NOMO-1 treated with DMSO at 0.1 percent for 48 hours (cell line): Measurements from ENCODE around the gene GEN1.
"Not testable (repeated sequence)": the region's sequence is repeated elsewhere in the genome, so short reads cannot be mapped to it uniquely, and the experiment has no call there.

Experiments used
- DNase-seq: peaks from one replicate; lab custom pipeline; 2025; ENCODE audit not compliant: unreplicated experiment; lab: John Stamatoyannopoulos, UW

Gene GEN1

DNA sequence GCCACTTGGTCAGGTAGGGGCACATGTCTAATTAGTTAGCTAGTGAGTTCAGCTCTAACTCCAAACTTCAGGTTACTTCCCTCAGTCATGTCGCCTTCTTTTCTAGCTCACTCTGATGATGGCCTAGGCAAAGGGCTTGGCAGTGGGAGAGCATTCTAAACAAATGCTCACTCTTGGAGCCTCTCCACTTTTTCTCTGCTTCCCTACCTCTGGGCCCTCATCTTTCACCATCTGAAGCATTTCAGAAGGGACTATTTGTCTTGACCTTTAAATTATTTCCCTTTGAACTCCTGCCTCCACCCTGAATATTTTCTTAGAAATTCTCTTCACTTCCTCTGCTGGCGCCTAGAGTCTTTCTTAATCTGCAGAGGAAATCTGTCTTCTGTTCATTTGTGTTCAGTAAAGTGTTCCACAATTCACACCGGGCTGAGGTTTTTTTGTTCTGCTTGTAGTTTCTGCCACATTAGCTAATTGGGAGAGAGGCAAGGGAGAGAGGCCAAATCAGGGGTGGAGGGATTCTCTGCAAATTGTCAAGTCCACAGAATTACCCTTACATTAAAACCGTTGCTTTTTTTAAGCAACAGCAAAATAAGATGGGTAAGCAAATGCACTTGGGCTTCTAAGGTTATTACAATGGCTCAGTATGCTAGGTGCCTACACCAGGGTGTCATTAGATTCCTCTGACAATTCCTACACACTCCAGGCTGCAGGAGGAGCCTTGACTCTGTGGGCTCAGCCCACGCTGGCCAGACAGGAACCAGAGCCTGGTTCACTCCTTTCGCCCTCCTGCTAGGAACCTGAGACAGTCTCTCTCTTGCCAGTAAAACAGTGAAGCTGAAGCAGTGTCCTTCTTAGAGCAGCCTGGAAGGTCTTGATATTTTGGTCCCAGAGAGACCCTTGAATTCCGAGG is 67.9 kb downstream of the GEN1 start:
- peak; percentile 24 for DNase-seq

DNA sequence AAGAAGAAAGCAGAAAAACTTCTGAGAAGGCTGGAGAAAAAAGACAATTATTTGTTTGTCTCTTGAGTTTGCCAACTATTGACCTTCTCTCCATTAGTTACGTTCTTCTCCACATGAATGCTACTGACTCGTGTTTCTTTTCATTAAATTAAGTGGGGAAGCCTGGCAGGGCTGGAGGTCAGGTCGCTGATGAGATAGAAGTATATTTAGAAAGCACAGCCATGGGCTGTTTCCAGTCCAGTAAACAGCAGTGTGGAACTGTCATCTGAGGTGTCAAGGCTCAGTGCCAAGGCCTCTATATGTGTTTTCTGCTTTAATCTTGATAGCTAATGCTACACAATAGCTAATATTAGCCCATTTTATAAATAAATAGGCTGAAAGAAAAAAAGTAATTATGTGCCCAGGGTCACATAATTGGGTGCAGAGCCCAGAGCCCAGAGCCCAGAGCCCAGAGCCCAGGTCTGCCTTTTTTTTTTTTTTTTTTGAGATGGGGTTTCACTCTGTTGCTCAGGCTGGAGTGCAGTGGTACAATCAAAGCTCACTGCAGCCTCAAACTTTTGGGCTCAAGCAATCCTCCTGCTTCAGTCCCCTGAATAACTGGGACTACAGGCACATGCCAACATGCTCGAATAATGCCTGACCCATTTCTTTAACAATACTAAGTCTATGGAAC is 68.6 kb downstream of the GEN1 start:
- DNase-seq: no peak

DNA sequence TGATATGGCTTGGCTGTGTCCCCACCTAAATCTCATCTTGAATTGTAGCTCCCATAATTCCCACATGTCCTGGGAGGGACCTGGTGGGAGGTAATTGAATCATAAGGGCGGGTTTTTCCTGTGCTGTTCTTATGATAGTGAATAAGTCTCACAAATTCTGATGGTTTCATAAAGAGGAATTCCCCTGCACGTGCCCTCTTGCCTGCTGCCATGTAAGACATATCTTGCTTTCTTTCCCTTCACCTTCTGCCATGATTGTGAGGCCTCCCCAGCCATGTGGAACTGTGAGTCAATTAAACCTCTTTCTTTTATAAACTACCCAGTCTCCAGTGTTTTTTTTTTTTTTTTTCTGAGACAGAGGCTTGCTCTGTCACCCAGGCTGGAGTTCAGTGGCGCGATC is 69.7 kb downstream of the GEN1 start:
- not testable (repeated sequence) for DNase-seq

DNA sequence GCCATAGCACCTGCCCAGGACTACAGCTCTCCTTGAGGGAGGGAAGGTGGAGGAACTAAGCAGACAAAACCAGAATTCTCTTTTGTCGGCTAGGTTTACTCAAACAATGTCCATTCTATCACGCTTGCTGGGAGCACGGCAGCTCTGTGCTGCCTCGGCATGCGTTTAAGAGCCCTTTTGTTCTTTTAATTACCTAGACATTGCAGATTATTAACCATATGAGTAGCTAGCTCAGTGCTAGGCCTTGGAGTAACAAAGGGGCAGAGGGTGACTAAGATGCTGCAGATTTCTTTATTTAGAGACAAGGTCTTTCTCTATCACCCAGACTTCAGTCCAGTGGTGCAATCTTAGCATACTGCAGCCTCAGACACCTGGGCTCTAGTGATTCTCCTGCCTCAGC is 73.4 kb downstream of the GEN1 start:
- no peak for DNase-seq

DNA sequence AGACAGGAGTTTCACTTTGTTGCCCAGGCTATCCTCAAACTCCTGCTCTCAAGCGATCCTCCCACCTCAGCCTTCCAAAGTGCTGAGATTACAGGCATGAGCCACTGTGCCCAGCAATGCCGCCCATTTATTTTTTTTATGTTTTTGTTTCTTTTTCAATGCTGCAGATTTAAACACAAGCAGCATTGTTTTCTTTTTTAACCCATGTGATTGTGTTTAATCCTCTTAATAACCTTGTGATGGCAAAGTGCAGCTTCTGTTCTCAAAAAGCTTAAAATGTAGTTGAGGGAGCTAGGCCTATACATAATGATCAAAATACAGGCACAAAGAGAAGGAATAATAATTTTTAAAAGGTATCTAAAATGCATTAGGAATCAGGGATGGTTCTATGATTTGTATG is 73.8 kb downstream of the GEN1 start:
- no peak for DNase-seq

DNA sequence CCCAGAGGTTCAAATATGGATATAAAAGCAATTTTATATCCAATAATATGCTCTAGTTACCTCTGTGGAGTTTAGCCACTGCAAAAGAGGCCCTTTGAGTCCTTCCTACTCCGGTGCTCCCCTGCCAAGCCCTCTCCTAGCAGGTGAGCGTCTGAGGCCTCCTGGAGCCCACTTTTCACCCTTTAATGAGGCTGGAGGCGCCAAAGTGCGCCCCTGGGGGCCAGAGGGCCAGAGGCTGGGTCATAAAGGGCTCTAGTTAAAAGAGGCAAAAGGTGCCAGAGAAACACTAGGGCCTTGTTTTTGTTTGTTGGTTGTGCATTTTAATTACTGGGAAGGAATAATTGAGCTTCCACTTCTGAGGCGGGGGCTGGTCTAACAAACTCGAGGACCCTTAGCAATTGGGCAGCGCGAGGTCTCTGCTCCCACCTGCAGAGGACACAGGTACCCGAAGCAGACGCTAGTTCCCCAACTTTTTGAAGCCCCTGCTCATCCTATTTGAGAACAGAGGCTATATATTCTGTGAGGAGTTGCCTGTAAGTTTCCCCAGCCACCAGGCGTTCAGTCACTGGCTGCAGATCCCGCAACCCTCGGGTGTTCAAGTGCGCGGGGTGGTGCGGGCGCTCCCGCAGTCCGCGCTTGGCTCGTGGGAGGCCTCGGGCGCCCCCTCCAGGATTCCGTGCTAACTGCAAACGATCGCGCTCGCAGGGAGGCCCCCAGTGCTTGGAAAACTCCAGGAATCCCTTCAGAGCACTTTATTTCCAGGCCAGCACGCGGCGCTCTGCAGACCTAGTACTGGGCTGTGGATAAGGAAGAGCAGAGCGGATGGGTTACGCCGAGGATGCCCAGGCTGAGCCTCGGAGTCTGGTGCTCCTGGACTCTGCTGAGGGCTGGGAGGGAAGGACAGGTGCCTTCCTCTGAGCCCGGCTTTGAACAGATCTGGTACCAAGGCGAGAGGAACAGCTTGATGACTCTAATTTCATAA is 76.4 kb downstream of the GEN1 start:
- DNase-seq: peak; percentile 13

DNA sequence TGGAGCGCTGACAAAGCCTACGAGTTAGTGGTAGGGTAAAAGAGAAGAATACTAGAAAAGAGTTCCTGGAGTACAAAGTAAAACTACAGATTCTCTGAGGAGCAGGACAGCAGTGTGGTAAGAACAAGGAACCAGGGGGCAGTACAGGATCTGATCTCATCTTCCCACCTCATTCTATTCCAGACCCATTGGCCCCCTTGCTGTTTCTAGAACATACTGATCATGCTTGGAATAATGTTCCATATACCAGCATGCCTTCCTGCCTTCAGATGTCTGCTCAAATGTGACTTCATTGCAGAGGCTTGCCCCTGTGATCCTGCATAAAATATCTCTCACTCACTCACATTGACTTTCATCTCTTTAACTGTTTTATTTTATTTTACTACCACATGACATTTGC is 81.6 kb downstream of the GEN1 start:
- DNase-seq: no peak
